NCI-H748 (cell line): ENCODE measurements around the gene GON7.
"Not testable (repeated sequence)": the region's sequence is repeated elsewhere in the genome, so short reads cannot be mapped to it uniquely, and the experiment has no call there.

Experiments used
- DNase-seq: peaks from one replicate; lab custom pipeline; 2025; ENCODE audit not compliant: unreplicated experiment; lab: John Stamatoyannopoulos, UW

GON7 gene

DNA sequence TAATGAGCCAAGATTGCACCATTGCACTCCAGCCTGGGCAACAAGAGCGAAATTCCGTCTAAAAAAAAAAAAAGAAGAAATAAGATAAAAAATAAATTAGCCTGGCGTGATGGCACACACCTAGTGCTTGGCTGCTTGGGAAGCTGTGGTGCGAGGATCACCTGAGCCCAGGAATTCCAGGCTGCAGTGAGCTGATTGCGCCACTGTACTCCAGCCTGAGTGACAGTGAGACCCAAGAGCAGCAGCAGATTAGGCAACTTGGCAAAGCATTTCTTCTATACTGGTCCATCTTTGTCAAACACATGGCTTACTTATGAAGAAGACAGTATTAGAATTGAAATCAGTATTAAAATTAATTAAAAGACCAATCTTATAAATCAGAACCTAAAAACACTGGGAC, 6.3 kb downstream of the GON7 start:
- no peak for DNase-seq

DNA sequence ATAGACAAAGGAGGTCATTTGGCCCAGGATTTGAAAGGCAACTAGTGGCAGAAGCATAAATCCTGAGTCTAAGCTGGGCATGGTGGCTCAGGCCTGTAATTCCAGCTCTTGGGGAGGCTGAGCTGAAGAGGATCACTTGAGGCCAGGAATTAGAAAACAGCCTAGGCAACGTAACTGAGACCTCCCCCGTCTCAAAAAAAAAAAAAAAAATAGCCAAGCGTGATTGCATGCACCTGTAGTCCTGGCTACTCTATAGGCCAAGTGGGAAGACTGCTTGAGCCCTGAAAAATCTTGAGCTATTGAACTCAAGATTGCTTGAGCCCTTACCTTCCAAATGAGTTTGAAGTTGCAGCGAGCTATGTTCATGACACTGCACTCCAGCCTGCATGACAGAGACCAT, 7.8 kb downstream of the GON7 start:
- DNase-seq: no peak

DNA sequence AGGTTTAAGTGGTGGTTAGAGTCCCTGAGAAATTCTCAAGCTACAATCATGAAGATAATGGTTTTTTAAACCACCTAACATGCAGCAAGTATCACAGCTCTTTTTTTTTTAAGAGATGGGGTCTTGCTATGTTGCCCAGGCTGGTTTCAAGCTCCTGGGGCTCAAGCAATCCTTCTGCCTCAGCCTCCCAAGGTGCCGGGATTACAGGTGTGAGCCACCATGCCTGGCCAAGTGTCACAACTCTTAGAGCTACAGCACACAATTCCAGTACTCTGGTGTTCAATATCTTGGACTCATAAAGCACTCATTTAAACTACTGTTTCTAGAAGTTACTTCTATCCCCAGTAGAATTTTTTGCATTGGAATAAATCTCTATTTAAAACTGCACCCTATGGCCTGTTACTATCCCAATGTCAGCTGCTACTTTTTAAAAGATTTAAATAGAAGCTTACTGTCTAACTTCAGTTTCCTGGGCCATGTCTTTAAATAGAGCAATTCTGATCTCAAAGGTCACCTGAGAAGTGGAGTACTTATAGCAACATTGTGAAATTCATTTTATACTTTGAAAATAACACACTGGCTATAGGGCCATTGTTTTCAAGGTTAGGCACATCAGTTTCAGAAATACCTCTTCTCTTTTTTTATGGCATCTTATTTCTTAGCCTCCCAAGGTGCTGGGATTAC, 11.4 kb downstream of the GON7 start:
- no peak for DNase-seq

DNA sequence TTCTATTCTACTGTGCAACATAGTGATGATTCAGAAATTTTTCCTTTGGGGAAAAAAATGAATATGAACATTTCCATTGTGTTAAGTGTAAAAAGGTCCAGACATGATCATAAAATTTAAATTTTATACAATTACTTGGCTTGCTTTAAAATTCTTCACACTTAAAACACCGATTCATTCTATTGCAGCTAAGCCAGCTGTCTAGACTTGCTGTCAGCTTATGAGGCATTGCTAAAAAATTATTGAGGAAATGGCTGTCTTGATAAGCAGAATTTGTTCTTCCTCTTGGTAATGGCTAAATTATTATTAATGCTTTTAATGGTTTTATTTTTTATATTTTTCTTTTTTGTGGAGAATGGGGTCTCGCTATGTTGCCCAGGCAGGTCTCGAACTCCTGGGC, 19.9 kb downstream of the GON7 start:
- no peak for DNase-seq

DNA sequence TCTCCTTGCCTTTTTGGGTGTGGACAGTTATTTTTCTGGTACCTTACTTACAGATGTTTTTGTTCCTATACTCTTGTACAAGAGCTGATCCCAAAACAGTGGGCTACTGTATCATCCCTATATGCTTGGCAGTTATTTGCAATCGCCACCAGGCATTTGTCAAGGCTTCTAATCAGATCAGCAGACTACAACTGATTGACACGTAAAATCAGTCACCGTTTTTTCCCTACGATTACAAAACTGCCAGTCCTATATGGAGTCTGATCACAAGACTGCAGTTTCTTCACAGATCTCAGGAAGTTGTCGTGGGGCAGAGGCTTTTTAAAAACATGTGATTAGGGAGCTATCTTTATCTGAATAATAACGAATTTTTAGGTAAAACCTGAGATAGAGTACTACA, 20.4 kb downstream of the GON7 start:
- DNase-seq: no peak

DNA sequence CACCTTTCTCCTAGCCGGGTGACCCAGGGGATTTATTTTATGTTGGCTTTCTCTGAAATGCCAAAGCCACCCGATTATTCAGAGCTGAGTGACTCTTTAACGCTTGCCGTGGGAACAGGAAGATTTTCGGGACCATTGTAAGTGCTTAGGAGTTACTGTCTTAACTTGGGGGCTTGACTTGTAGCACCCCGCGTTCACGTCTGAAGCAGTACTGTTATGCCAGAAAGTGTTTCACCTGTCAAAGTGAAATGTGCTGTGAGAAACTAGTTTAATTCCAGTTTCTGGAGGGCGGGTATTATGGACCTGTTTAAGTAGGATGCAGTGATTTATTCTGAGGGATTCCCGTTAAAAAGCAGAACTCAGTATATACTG, 21.5 kb downstream of the GON7 start:
- no peak for DNase-seq

DNA sequence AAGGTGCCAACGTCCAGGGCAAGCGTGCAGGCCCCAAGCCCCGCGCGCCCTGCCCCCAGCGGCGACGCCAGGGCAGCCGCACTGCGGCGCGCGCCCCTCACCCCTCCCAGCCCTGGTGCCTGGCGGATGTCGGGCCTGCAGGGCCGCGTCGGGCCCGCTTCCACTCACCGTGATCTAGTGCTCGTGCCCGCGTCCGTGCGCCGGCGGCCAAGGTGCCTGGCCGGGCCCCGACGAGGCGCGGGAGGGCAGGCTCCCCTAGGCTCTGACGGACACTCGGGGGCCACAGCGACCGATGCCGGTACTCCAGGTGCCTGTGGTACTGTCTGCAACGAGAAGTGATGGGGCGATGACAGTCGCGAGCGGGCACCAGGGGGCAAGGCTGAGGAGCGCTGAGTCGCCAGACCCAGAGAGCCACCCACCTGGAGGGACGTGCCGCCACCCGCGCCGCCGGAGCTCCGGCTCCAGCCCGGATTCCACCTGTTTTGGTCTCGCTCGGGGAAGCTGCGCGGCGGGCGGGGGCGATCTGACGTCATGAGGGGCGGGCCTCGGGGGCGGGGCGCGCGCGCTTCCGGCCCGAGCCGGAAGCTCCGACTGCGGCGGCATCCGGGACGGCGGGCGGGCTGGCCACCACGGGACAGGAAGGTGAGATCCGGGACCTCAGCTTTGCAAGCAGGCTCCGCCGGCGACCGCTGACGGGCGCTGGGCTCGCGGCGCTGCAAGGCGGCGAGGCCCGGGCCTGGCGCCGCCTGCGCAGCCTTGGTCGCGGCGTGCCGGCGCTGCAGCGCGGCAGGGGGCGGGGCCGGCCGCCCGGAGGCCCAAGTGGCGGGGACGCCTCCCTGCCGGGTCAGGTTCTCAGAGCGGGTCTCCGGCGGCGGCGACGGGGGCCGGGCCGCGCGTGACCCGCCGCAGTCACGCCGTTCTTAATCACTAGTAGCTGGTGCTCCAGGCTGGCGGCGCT, 22.2 kb downstream of the GON7 start, which contains the start of the genes LYSET and MOAP1:
Gene LYSET (plus strand): TSS at position 927 of the 958 bp plus-strand sequence. CDS start 89 bp downstream, outside the sequence.
Gene MOAP1 (minus strand): TSS at position 507 of the 958 bp plus-strand sequence. CDS start 655 bp downstream, outside the sequence.
- peak; percentile 93 for DNase-seq

DNA sequence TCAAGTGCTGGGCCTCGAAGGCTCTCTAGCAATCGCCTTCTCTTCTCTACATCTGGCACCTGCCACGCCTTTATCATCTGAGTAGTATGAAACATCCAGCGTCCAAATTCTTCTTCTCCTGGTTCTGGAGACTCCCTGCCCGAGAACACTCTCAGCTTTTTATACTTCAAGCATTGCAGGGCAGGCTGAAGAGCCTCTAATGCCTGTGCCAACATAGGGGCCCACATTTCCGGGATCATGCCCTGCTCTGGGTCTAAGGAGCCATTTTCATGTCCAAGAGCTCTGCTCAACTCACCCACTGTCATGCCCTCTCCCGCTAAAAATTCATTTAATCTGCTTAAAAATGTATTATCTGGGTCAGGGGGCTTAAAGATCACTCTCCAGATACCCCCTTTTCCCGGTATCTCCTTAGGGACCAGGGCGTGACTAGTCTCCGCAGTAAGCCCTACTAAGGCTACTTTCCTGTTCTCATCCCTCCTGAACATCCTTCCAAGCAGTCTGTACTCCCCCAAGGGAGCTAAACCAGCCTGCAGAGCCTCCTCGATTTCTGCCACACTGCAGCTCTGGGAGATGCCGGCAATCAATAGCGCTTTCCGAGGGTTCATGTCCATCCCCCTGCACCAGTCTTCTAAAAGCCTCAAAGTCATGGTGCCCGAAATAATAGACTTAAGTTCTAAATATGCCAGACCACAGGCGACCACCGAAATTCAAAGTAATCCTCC, 23.1 kb downstream of the GON7 start:
- DNase-seq: peak; percentile 58

DNA sequence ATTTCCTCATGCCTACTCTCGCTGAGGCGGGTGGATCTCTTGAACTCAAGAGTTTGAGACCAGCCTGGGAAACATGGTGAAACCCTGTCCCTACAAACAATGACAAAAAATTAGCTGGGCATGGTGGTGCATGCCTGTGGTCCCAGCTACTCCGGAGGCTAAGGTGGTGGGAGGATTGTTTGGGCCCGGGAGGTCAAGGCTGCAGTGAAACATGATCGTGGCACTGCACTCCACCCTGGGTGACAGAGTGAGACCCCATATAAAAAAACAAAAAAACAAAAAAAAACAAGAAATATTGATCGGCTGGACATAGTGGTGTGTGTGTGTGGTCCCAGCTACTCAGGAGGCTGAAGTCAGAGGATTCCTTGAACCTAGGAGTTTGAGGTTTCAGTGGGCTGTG, 31.4 kb downstream of the GON7 start:
- no peak for DNase-seq

DNA sequence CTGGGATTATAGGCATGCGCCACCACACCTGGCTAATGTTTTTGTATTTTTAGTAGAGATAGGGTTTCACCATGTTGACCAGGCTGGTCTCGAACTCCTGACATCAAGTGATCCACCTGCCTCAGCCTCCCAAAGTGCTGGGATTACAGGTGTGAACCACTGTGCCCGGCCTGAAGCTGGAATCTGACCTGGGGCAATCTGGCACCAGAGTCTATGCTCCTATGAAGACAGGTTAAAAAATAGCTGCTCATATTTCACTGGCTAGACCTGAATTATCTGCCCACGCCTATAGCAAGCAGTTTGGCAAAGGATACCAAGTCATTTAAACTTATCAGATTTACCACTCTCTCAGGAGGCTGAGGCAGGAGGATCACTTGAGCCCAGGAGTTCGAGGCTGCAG, 32.1 kb downstream of the GON7 start:
- DNase-seq: not testable (repeated sequence)

DNA sequence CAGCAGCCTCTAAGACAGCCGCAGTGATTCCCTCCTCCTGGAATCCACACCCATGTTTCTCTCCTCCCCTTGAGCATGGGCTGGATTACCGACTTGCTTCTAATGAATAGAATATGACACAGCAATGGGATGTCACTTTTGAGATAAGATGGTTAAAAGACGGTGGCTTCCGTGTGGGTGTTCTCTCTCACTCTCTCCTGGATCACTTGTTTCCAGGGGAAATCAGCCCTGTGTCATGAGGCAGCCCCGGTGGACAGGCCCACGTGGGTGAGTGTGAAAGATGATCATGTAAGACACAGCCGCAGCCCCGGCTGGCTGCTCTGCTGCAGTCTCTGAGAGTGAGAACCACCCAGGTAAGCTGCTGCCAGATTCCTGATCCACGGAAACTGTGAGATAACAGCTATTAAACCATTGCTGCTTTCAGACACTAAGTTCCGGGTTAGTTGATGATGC, 32.9 kb downstream of the GON7 start:
- DNase-seq: no peak

DNA sequence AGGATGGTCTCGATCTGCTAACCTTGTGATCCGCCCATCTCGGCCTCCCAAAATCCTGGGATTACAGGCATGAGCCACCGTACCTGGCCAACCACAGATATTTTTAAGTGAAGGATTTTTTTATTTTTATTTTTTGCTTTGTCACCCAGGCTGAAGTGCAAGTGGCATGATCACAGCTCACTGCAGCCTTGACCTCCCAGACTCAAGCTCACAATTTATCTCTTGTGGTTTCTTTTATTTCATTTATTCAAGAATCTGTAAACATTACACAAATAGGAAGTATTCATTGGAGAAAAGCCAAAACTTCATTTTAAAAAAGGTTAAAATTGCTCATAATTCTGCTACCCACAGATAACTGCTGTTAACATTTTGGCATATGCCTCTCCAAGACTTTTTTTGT, 35.5 kb downstream of the GON7 start:
- DNase-seq: no peak

DNA sequence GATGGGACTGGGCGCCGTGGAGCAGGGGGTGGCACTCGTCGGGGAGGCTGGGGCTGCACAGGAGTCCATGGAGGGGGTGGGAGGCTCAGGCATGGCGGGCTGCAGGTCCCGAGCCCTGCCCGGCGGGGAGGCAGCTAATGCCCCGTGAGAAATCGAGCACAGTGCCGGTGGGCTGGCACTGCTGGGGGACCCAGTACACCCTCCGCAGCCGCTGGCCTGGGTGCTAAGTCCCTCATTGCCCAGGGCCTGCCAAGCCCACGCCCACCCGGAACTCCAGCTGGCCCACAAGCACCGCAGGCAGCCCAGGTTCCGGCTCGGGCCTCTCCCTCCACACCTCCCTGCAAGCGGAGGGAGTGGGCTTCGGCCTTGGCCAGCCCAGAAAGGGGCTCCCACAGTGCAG, 36.7 kb downstream of the GON7 start:
- DNase-seq: not testable (repeated sequence)

DNA sequence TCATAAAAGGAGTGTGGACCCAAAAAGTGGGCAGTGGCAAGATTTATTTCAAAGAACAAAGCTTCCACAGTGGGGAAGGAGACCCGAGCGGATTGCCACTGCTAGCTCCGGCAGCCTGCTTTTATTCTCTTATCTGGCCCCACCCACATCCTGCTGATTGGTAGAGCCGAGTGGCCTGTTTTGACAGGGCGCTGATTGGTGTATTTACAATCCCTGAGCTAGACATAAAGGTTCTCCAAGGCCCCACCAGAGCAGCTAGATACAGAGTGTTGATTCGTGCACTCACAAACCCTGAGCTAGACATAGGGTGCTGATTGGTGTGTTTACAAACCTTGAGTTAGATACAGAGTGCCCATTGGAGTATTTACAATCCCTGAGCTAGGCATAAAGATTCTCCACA, 37.2 kb downstream of the GON7 start:
- not testable (repeated sequence) for DNase-seq

DNA sequence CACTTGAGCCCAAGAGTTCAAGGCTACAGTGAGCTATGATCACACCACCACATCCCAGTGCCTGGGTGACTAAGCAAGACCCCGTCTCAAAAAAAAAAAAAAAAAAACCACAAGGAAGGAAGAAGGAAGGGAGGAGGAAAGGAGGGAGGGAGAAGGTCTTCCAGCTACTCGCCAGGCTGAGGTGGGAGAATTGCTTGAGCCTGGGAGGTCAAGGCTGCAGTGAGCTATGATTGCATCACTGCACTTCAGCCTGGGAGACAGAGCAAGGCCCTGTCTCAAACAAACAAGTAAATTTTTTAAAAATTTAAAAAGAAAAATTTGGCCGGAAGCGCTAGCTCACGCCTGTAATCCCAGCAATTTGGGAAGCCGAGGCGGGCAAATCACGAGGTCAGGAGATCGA, 38.3 kb downstream of the GON7 start:
- not testable (repeated sequence) for DNase-seq

DNA sequence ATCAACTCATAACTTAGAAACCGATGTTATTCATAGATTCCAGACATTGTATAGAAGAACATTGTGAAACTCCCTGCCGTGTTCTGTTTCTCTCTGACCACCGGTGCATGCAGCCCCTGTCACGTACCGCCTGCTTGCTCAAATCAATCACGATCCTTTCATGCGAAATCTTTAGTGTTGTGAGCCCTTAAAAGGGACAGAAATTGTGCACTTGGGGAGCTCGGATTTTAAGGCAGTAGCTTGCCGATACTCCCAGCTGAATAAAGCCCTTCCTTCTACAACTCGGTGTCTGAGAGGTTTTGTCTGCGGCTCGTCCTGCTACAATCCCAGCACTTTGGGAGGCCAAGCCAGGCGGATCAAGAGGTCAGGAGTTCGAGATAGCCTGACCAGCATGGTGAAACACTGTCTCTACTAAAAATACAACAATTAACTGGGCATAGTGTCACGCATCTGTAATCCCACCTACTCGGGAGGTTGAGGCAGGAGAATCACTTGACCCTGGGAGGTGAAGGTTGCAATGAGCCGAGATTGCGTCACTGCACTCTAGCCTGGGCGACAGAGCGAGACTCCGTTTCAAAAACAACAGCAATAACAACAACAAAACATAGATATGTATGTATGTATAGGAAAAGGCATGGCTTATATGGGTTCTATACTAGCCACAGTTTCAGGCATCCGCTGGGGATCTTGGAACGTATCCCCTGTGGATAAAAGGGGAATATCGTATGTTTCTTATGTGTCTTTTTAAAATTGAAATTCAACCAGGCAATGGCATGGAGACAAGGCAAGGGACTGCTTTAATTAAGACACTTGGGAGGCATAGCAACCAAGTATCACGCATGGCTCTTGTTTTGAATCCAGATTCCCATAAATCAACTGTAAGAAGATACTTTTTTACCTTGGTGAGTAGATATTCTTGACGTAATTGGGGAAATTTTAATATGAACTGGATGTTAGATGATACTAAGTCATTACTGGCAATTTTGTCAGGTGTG, 41.3 kb downstream of the GON7 start:
- DNase-seq: not testable (repeated sequence)

DNA sequence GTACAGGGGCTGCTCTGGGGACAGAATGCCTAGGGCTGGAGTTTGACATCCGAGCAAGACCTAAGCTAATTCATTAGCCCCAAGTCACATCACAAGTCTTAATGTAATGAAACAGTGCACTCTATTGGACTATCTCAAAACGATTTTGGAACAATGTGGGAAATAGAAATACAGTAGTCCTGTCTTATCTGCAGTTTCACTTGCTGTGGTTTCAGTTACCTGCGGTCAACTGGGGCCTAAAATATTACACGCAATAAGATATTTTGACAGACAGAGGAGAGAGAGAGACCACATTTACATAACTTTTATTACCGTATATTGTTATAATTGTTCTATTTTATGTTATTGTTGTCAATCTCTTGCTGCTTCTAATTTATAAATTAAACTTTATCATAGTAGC, 43.3 kb downstream of the GON7 start:
- DNase-seq: no peak

DNA sequence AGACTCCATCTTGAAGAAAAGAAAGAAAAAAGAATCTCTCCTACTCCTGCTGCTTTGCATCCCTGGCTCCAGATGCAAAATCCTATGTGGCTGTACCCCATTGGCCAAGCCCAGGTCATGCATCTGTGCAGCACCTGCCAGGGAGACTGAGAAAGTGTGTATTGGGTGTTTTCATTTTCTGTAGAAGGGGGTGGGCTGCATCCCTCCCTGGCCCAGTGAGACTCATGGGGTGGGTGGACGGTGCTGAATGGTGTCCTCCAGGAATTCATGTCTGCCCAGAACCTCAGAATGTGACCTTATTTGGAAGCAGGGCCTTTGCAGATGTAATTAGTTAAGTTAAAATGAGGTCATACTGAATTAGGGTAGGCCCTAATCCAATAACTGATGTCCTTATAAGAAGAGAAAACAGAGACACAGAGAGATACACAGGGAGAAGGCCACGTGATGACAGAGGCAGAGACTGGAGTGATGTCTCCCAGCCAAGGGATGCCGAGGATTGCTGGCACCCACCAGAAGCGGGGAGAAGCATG, 45.4 kb downstream of the GON7 start:
- DNase-seq: no peak

DNA sequence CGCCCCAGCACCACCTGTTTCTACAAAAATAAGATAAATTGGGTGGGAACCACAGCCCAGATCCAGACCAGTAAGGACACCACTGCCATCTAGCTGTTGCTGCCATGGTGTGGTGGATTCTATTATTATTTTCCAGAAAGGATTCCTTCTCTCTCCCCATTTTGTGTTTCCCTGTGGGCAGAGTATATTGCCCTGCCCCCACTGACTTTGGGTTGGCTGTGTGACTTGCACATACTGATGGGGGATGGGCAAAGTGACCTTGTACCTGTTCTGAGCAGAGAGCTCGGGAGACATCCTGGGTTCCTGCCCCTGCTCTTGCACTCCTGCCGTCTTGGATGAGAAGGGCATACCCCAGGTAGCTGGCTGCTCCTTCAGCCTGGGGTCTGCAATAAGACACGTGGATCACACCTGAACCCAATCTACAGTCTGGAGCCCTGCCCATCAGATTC, 46.5 kb downstream of the GON7 start:
- DNase-seq: peak; percentile 45
